IgD-negative memory B cell (primary cell): ENCODE measurements around the gene ATF7IP. TPM values are rescaled to one million over a fixed set of nuclear protein-coding genes. Genes with fewer than 3 reads are reported as not detected.
"Not testable (repeated sequence)": the region's sequence is repeated elsewhere in the genome, so short reads cannot be mapped to it uniquely, and the experiment has no call there.

ENCODE experiments used
- H3K27ac Mint-ChIP-seq, 3 donors: one replicate each; pipeline ENCODE4 v1.8.0; 2020 to 2022; ENCODE audit warnings: mild to moderate bottlenecking in 3 of 3, mixed read lengths in 3 of 3, moderate library complexity in 1 of 3
- H3K27me3 Mint-ChIP-seq: one replicate; pipeline ENCODE4 v1.8.0; 2021; ENCODE audit warnings: mixed read lengths
- H3K36me3 Mint-ChIP-seq: one replicate; pipeline ENCODE4 v1.8.0; 2020; ENCODE audit warnings: mild to moderate bottlenecking, mixed read lengths
- H3K4me1 Mint-ChIP-seq, 3 donors: one replicate each; pipeline ENCODE4 v1.8.0; 2020 to 2022; ENCODE audit warnings: mixed read lengths in 3 of 3, mild to moderate bottlenecking in 1 of 3
- H3K4me3 Mint-ChIP-seq, 4 donors: one replicate each; pipeline ENCODE4 v1.8.0; 2020 to 2022; ENCODE audit warnings: mild to moderate bottlenecking in 4 of 4, mixed read lengths in 4 of 4, moderate library complexity in 3 of 4
- H3K9me3 Mint-ChIP-seq, 3 donors: one replicate each; pipeline ENCODE4 v1.8.0; 2020 to 2021; ENCODE audit warnings: mixed read lengths in 3 of 3, mild to moderate bottlenecking in 1 of 3
- polyA plus RNA-seq: library from polyadenylated mRNA; unstranded; fragments of 300-500 nt; fragmentation: Illumina TruSeq; gene quantifications from one replicate; pipeline ENCODE4 v1.2.3, GENCODE V29; 2021

The ATF7IP gene
- polyA plus RNA-seq, 1 donor from 2014 or later, result 126 TPM

DNA sequence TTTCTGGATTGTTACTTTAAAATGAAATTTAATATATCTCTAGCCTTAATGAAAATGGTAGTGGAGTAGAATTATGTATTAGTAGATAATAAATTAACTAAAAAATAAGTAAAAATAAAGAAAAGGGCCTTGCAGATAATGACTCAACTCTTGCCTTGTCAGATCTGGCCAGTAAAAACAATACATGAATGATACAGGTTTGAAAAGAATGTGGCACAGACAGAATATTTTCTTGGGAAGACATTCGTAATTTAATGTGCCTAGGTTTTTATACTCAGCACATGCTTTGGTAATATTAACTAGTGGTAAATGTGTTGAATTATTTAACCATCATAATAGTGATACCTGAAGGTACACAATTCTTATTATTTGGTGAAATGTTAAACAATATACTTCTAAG is 28.3 kb downstream of the ATF7IP start:
- Mint-ChIP-seq H3K4me3 (peak overlapping the region in 2 of 4 donors; percentile 9 to 79), H3K36me3 (peaks cover 10% of the 10 kb centered on the region), H3K27me3 (no peaks in the 10 kb centered on the region), H3K27ac (peak overlapping the region in 2 of 3 donors; percentile 90 to 94), H3K9me3 (no peaks in the 10 kb centered on the region), H3K4me1 (peaks cover 60 to 72% (median 69%) of the 10 kb centered on the region in 3 donors)

DNA sequence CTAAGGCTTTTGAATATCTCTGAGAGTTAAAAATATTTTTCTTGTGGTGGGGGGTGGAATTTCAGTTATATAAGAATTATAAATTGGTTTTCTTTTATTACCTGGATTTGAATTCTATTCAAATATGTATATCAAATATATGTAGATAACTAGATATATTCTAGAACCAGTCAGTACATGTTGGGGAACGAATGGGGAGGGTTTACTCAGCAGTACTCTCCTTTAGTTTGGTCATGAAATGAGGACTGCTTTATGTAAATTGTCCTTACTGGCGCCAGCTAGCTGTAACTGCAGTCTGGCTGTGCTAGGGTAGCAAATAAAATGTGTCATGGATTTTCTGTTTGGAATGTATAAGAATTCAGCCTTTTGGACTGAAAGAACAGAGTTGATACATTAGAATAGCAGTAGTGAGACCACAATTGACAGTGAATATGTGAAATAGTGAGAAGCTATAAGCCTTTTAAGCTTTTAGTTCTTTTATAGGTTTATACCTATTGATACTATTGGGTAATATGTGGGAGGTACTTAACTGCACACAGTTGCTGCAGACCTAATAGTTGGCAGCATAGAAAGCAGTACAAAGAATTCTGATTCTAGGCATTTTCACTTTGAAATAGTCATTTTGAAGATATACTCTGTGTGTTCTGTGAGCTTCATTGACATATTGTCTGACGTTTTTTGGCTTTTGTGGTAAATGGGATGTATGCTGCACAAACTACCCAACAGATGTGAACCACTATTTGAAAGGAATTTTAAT is 29.0 kb downstream of the ATF7IP start:
- peak overlapping the region; percentile 61 to 83 (median 77) for H3K4me3 Mint-ChIP-seq
- peaks cover 0 to under 1% (median 0%) of the 10 kb centered on the region in 3 donors for H3K9me3 Mint-ChIP-seq
- peak overlapping the region; percentile 76 to 94 (median 90) for H3K27ac Mint-ChIP-seq
- peaks cover 53 to 65% (median 64%) of the 10 kb centered on the region in 3 donors for H3K4me1 Mint-ChIP-seq
- peaks cover 10% of the 10 kb centered on the region for H3K36me3 Mint-ChIP-seq
- H3K27me3 Mint-ChIP-seq, result no peaks in the 10 kb centered on the region

DNA sequence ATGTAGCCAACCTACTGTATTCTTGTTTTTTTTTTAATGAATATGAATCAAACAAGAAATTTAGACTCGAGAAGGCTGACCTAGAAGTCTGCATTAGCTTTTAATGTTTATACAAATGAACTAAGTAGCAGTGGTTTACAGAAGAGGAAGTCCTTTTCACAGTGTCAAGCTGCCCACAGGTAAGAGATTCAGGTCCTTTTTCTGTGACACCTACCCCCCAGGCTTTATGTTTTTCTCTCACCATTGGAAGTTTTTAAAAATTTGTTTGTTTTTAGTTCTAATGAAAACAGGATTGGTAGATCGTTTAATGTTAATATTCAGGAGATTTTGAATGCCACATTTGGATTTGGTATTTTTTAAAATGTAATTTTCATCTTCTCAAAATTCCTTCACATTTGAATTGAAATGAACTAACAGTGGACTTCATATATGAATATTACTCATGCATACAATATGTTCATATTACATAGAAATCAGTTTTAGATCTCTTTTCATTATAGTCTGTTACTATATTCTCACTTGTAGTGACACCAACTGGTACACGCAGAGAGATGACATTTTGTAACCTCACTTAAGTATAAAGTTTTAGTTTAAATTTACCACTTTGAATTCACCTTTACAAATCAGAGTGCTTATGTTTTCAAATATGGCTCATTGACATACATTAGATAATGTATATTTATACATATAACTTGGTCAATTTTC is 29.7 kb downstream of the ATF7IP start:
- no peaks in the 10 kb centered on the region for H3K27me3 Mint-ChIP-seq
- H3K27ac Mint-ChIP-seq, result peak overlapping the region; percentile 61 to 94 (median 90)
- H3K4me3 Mint-ChIP-seq, result peak overlapping the region; percentile 61 to 83 (median 77)
- peaks cover 48 to 68% (median 66%) of the 10 kb centered on the region in 3 donors for H3K4me1 Mint-ChIP-seq
- peaks cover 10% of the 10 kb centered on the region for H3K36me3 Mint-ChIP-seq
- peaks cover 0 to 6% (median 0%) of the 10 kb centered on the region in 3 donors for H3K9me3 Mint-ChIP-seq

DNA sequence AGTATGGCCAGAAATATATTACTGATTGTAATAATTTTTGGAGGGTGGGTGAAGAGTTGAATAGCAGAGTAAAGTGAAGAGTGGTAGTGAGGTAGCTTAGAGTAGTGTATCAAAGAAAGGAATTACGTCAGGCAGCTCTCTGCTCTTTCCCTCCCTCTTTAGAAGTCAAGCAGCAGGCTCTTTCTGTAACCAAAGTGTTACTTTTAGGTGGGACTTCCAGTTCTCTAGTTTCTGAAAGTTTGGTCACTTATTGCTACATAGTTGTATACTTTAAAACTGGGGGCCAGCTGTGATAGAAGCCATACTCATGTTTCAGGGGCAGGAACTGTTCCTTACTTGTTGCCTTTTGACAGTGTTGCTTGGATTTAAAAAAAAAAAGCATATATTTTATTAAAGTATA is 30.6 kb downstream of the ATF7IP start:
- peaks cover 10% of the 10 kb centered on the region for H3K36me3 Mint-ChIP-seq
- no peaks in the 10 kb centered on the region for H3K27me3 Mint-ChIP-seq
- peaks cover 0 to 6% (median 0%) of the 10 kb centered on the region in 3 donors for H3K9me3 Mint-ChIP-seq
- peak overlapping the region; percentile 35 to 74 (median 68) for H3K27ac Mint-ChIP-seq
- H3K4me1 Mint-ChIP-seq, result peaks cover 49 to 70% (median 67%) of the 10 kb centered on the region in 3 donors
- peak overlapping the region in 3 of 4 donors; percentile 43 to 81 (median 79) for H3K4me3 Mint-ChIP-seq

DNA sequence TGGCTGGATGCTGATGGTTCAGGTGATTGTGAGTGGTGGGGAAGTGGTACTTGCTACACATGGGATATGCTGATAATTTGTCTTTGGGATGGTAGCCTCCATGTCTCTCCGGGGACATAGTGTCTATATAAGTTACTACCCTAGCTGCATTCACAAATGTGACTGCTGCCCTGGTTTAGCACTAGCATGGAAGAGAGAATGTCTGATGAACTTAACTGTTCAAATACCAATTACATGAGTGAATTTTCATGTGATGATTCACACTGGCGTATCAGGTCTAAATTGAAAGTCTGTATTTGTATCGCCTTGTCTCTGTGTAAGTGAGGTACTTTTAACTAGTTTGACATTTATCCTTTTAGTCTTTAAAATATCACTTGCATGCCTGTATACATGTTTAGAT is 34.4 kb downstream of the ATF7IP start:
- Mint-ChIP-seq H3K4me1 (peaks cover 51 to 77% (median 61%) of the 10 kb centered on the region in 3 donors), H3K27ac (peak overlapping the region; percentile 68 to 87 (median 81)), H3K9me3 (peaks cover 0 to 6% (median 0%) of the 10 kb centered on the region in 3 donors), H3K36me3 (peaks cover 13% of the 10 kb centered on the region), H3K27me3 (no peaks in the 10 kb centered on the region), H3K4me3 (peak overlapping the region in 3 of 4 donors; percentile 42 to 65 (median 63))

DNA sequence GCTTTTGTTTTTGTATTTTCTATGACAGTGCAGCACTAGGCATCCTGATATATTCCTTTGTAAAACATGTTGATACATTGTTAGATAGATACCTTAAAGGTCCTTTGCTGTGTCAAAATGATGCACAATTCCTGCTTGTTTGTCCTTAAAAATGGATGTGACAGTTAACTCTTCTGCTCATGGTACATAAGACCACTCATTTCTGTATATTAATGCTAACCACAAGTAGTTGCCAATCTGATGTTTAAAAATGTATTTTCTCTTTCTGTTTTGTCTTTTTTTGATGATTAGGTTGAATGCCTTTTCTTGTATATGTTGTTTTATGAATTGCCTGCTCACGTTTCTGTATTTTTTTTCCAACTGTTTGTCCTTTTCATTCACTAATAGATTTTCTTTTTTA is 35.1 kb downstream of the ATF7IP start:
- peak overlapping the region in 2 of 4 donors; percentile 28 to 47 for H3K4me3 Mint-ChIP-seq

DNA sequence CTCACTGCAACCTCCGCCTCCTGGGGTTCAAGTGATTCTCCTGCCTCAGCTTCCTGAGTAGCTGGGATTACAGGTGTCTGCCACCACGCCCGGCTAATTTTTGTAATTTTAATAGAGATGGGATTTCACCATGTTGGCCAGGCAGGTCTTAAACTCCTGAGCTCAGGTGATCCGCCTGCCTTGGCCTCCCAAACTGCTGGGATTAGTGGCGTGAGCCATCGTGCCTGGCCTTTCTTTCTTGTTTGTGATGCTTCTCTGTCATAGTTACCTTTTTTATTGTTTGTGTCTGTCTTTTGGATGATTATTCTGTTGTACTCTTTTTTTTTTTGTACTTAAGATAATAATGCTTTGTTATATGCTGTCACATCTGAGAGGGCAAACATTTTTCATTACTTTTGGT is 35.8 kb downstream of the ATF7IP start:
- Mint-ChIP-seq H3K4me3 (peak overlapping the region in 3 of 4 donors; percentile 9 to 47 (median 28)), H3K27ac (peak overlapping the region in 1 of 3 donors; percentile 25), H3K4me1 (peaks cover 52 to 69% (median 57%) of the 10 kb centered on the region in 3 donors), H3K36me3 (peaks cover 13% of the 10 kb centered on the region)
- not testable (repeated sequence) for H3K27me3 Mint-ChIP-seq, H3K9me3 Mint-ChIP-seq

More for the DNA sequence above, 35.1 kb downstream of the ATF7IP start:
- Mint-ChIP-seq H3K9me3 (peaks cover 0 to 6% (median 0%) of the 10 kb centered on the region in 3 donors), H3K27me3 (no peaks in the 10 kb centered on the region), H3K4me1 (peaks cover 53 to 75% (median 60%) of the 10 kb centered on the region in 3 donors), H3K36me3 (peaks cover 13% of the 10 kb centered on the region), H3K27ac (peak overlapping the region in 2 of 3 donors; percentile 7 to 25)

DNA sequence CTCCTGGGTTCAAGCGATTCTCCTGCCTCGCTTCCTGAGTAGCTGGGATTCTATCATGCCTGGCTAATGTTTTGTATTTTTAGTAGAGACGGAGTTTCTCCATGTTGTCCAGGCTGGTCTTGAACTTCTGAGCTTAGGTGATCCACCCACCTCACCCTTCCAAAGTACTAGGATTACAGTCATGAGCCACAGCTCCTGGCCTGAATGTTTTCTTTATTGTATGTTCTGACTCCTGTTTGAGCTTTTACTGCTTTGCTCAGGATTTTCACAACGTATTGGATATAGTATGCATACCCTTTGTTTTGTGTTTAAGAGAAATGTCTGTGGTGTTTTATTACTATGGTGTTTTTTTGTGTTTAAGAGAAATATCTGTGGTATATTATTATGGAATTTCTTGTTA is 37.2 kb downstream of the ATF7IP start:
- H3K4me3 Mint-ChIP-seq, result peak overlapping the region in 2 of 4 donors; percentile 13 to 71
- peaks cover 0 to 6% (median 0%) of the 10 kb centered on the region in 3 donors for H3K9me3 Mint-ChIP-seq
- H3K36me3 Mint-ChIP-seq, result peaks cover 9% of the 10 kb centered on the region
- H3K27me3 Mint-ChIP-seq, result no peaks in the 10 kb centered on the region
- peaks cover 45 to 57% (median 50%) of the 10 kb centered on the region in 3 donors for H3K4me1 Mint-ChIP-seq
- H3K27ac Mint-ChIP-seq, result peak overlapping the region in 1 of 3 donors; percentile 39

DNA sequence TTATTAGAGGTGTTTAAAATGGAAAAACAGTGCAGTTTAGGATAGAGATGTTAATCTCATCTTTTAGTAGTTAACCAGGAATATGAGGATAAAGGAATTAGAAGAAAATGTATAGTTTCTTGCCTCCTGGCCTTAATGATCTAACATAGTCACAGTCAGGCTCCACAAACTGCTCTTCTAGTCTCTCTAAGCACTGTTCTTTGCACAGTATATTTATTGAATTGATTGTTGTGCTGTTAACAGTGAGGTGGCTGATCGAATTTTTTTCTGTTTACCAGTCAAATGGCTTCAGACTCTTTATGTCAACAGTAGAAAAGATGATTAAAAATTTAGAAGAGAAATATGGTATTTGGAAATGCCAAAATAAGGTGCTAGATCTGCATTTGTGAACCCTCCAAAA is 37.8 kb downstream of the ATF7IP start:
- H3K27ac Mint-ChIP-seq, result peak overlapping the region; percentile 48 to 95 (median 74)
- H3K4me3 Mint-ChIP-seq, result peak overlapping the region in 3 of 4 donors; percentile 75 to 84 (median 76)

DNA sequence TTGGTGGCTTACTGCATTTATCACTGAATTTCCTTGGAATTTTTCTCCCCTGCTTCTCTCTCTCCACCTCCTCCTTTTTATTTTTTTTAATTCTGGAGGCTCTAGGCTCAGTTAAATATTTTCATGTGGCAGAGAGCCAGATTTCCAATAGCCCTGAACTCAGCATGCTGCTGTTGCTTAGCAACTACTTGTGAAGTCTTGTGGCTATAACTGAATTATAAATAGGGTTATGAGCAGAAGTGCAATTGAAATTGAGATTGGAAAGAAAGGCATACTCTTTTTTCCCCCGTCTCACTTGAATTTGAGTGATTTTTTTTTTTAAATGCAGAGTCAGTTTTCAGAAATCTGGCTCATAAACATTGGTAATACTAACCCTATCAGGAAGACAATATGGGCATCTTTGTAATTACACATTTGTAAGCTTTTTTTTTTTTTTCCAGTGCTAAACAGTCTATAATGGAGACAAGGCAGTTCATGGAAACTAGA is 38.3 kb downstream of the ATF7IP start:
- no peaks in the 10 kb centered on the region for H3K27me3 Mint-ChIP-seq
- H3K4me3 Mint-ChIP-seq, result peak overlapping the region in 3 of 4 donors; percentile 75 to 84 (median 76)
- H3K4me1 Mint-ChIP-seq, result peaks cover 48 to 58% (median 49%) of the 10 kb centered on the region in 3 donors
- peak overlapping the region; percentile 48 to 95 (median 77) for H3K27ac Mint-ChIP-seq
- peaks cover 2 to 6% (median 3%) of the 10 kb centered on the region in 3 donors for H3K9me3 Mint-ChIP-seq
- peaks cover 13% of the 10 kb centered on the region for H3K36me3 Mint-ChIP-seq

More for the DNA sequence above, 37.8 kb downstream of the ATF7IP start:
- peaks cover 1 to 6% (median 2%) of the 10 kb centered on the region in 3 donors for H3K9me3 Mint-ChIP-seq
- H3K4me1 Mint-ChIP-seq, result peaks cover 44 to 54% (median 51%) of the 10 kb centered on the region in 3 donors
- peaks cover 11% of the 10 kb centered on the region for H3K36me3 Mint-ChIP-seq
- H3K27me3 Mint-ChIP-seq, result no peaks in the 10 kb centered on the region

DNA sequence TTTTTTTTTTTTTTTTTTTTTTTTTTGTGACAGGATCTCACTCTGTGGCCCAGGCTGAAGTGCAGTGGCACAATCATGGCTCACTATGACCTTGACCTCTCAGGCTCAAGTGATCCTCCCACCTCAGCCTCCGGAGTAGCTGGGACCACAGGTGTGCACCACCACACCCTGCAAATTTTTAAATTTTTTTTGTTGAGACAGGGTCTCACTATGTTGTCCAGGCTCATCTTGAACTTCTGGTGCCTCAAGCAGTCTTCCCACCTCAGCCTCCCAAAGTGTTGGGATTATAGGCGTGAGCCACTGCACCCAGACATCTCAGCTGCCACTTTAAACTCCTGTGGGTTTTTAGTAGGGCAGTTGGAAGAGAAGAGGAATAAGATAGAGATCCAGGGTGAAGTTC is 39.9 kb downstream of the ATF7IP start:
- Mint-ChIP-seq H3K4me3 (peak overlapping the region in 2 of 4 donors; percentile 8 to 58), H3K27ac (peak overlapping the region in 1 of 3 donors; percentile 31), H3K4me1 (peaks cover 45 to 52% (median 49%) of the 10 kb centered on the region in 3 donors), H3K36me3 (peaks cover 14% of the 10 kb centered on the region)
- H3K27me3 Mint-ChIP-seq, H3K9me3 Mint-ChIP-seq: not testable (repeated sequence)

DNA sequence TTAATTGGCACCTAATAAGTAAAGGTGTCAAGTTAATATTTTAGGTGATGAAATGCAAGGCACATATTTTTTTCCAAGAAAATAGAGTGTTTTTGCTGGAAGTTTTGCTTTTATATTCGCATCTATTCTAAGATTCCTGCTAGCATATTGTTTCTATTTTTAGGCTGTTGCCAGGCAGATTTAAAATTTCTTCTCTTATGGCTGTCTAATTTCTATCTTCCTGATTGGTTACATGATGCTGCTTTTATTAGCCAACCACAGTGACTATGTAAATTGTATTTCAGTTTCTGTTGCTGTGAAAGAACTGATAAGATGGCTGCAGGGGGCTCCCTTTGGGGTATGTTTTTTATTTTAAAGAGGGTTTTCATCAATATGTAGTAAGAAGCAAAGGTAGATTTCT is 42.7 kb downstream of the ATF7IP start:
- Mint-ChIP-seq H3K27me3 (no peaks in the 10 kb centered on the region), H3K9me3 (peaks cover 2 to 6% (median 4%) of the 10 kb centered on the region in 3 donors), H3K27ac (peak overlapping the region in 2 of 3 donors; percentile 43 to 73), H3K4me1 (peaks cover 39 to 46% (median 44%) of the 10 kb centered on the region in 3 donors), H3K4me3 (peak overlapping the region in 1 of 4 donors; percentile 23), H3K36me3 (peaks cover 11% of the 10 kb centered on the region)

DNA sequence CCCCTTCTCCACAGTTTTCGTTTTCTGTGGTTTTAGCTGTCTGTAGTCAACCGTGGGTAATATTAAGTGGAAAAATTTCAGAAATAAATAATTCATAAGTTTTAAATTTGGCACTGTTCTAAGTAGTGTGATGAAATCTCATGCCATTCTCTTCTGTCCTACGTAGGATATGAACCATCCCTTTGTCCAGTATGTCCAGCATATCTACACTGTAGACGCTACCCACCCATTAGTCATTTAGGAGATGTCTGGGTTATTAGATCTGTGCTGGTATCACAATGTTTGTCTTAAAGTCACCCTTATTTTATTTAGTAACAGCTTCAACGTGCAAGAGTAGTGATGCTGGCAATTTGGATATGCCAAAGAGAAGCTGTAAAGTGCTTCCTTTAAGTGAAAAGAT is 44.7 kb downstream of the ATF7IP start:
- peaks cover 35 to 41% (median 39%) of the 10 kb centered on the region in 3 donors for H3K4me1 Mint-ChIP-seq

DNA sequence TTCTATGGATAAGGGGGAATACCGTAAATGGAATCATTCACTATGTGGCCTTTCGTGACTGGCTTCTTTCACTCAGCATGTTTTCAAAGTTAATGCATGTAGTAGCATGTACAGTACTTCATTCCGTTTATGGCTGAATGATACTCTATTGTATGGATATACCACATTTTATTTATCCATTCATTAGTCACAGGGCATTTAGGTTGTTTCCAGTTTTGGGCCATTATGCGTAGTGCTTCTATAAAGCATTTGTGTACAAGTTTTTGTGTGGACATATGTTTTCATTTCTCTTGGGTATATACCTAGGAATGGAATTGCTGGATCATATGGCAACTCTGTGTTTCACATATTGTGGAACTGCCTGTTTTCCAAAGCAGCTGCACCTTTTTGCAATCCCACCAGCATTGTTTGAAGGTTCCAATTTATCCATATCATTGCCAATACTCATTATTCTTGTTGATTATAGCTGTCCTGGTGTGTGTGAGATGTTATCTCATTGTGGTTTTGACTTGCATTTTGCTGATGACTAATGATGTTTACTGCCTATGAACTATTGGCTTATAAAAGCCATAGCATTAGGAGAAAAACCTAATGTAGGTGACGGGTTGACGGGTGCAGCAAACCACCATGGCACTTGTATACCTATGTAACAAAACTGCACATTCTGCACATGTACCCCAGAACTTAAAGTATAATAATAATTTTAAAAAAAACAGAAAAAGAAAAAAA is 45.5 kb downstream of the ATF7IP start:
- Mint-ChIP-seq H3K36me3 (peaks cover 13% of the 10 kb centered on the region), H3K4me3 (no peak overlapping the region), H3K27me3 (no peaks in the 10 kb centered on the region), H3K4me1 (peaks cover 31 to 41% (median 41%) of the 10 kb centered on the region in 3 donors), H3K9me3 (peaks cover 2 to 6% (median 4%) of the 10 kb centered on the region in 3 donors), H3K27ac (peak overlapping the region in 1 of 3 donors; percentile 22)

More for the DNA sequence above, 44.7 kb downstream of the ATF7IP start:
- H3K4me3 Mint-ChIP-seq, result no peak overlapping the region
- no peaks in the 10 kb centered on the region for H3K27me3 Mint-ChIP-seq
- H3K9me3 Mint-ChIP-seq, result peaks cover 2 to 6% (median 4%) of the 10 kb centered on the region in 3 donors
- peak overlapping the region in 2 of 3 donors; percentile 22 to 35 for H3K27ac Mint-ChIP-seq
- H3K36me3 Mint-ChIP-seq, result peaks cover 15% of the 10 kb centered on the region
